Caco-2 (cell line): ENCODE measurements around the gene SH2D6. TPM values are rescaled to one million over a fixed set of nuclear protein-coding genes. Genes with fewer than 3 reads are reported as not detected.

Source experiments
- BruUV-seq: library from RNA; stranded (reverse); fragments of 400-500 nt; replicated peaks from 2 replicates; lab custom pipeline; 2021; lab: Mats Ljungman, UMichigan
- CTCF ChIA-PET: fragments of 300-600 bp; sonication (Branson Sonifier 250); formaldehyde crosslinking; loops from one replicate; lab custom pipeline; 2022; ENCODE audit warnings: antibody characterized with exemption; lab: Charles Lee
- POLR2A ChIA-PET: fragments of 300-600 bp; sonication (Branson Sonifier 250); formaldehyde crosslinking; loops from one replicate; lab custom pipeline; 2022; ENCODE audit warnings: antibody characterized with exemption; lab: Charles Lee
- DNase-seq, 2 experiments: peaks; one replicate each; pipeline versions ENCODE4 v3.0.0 to v3.0.0-alpha.2; 2020 to 2022
- H3K27me3 ChIP-seq: replicated peaks from 2 replicates; pipeline ENCODE4 v1.6.0; 2011; ENCODE audit warnings: low read length; ENCODE audit not compliant: control insufficient read depth, insufficient read depth
- H3K36me3 ChIP-seq: 2 replicates; pipeline ENCODE4 v1.5.1; 2011; ENCODE audit warnings: low read length; ENCODE audit not compliant: control insufficient read depth, insufficient read depth
- H3K4me1 ChIP-seq: fragments of 250-450 bp; sonication (Bioruptor Pico); 2 replicates; pipeline ENCODE4 v1.5.1; 2020; ENCODE audit warnings: mild to moderate bottlenecking
- H3K4me3 ChIP-seq: 2 replicates; pipeline ENCODE4 v1.5.1; 2011; ENCODE audit warnings: low read depth, mild to moderate bottlenecking, control low read depth, low read length
- H3K9me3 ChIP-seq: fragments of 250-450 bp; sonication (Bioruptor Pico); 2 replicates; pipeline ENCODE4 v1.5.1; 2020; ENCODE audit warnings: mild to moderate bottlenecking, moderate library complexity
- H3K27ac Mint-ChIP-seq: one replicate; pipeline ENCODE4 v1.8.0; 2022; ENCODE audit warnings: mixed read lengths; ENCODE audit not compliant: unreplicated experiment
- H3K27me3 Mint-ChIP-seq: one replicate; pipeline ENCODE4 v1.8.0; 2022; ENCODE audit warnings: mixed read lengths; ENCODE audit not compliant: insufficient read depth, unreplicated experiment
- H3K36me3 Mint-ChIP-seq: one replicate; pipeline ENCODE4 v1.8.0; 2022; ENCODE audit warnings: mild to moderate bottlenecking, mixed read lengths; ENCODE audit not compliant: insufficient read depth, unreplicated experiment
- H3K4me1 Mint-ChIP-seq: one replicate; pipeline ENCODE4 v1.8.0; 2022; ENCODE audit warnings: low read depth, mixed read lengths; ENCODE audit not compliant: unreplicated experiment
- H3K4me3 Mint-ChIP-seq: one replicate; pipeline ENCODE4 v1.8.0; 2022; ENCODE audit warnings: mild to moderate bottlenecking, moderate library complexity, mixed read lengths; ENCODE audit not compliant: unreplicated experiment
- H3K9me3 Mint-ChIP-seq: one replicate; pipeline ENCODE4 v1.8.0; 2022; ENCODE audit warnings: mixed read lengths; ENCODE audit not compliant: unreplicated experiment
- intact Hi-C: fragments of 100-400 bp; cut with micrococcal nuclease; formaldehyde crosslinking; loops from one replicate; pipeline ENCODE4 v1.10.0; 2022; ENCODE audit not compliant: unreplicated experiment
- total RNA-seq: library from RNA; stranded (reverse); gene quantifications from 2 replicates; pipeline ENCODE4 v1.2.3, GENCODE V29; 2022
- TF ChIP-seq, protein P1 (sequence below), 2 experiments: fragments of 200-600 bp in 1 of 2; IDR thresholded peaks; 1 replicate in 1 of 2; 2 replicates in 1 of 2; pipeline versions ENCODE4 v1.5.1 to v1.8.0; 2011 to 2022; ENCODE audit warnings: antibody characterized with exemption in 1 of 2, control low read depth in 1 of 2, inconsistent platforms in 1 of 2, low read depth in 1 of 2, low read length in 1 of 2, mild to moderate bottlenecking in 1 of 2, moderate library complexity in 1 of 2; ENCODE audit not compliant: insufficient read depth in 1 of 2, severe bottlenecking in 1 of 2, unreplicated experiment in 1 of 2

The SH2D6 gene
- total RNA-seq, 1 experiment from 2014 or later, result 0.88 TPM

DNA sequence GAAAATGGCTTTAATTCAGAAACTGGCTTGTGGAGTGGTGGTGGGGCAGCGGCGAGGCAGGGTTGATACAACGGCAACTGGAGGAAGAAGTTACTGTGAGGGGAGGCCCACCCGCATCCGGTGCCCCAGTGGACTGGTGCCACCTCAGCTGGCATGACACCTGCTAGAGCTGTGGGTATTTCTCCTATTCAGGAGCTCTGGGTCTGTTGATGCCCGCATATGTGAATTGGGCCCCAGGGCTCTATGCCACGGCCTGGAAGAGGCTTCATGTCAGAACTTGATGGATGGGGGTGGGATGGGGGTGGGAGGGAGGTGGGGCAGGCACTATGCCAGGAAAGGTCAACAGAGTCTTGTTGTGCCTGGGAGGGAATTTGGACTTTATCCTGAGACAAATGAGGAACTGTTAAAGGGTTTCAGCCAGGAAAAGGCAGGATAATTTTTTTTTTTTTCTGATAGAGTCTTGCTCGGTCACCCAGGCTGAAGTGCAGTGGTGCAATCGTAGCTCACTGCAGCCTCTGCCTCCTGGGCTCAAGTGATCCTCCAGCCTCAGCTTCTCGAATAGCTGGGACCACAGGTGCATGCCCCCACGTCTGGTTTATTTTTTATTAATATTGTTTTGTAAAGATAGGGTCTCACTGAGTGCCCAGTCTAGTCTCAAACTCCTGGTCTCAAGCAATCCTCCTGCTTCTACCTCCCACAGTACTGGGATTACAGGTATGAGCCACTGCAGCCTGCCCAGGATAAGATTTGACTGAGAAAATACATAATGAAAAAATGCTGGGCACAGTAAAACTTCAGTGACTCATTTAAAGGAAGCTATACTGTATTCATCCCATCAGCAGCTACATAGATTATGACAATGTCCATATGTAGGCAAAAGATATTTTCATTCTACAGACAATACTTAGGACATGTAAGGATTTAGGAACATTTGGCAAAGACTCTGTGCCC lies 52.6 kb downstream of the SH2D6 start:
- H3K27me3 ChIP-seq, result no peaks in the 10 kb centered on the region
- peaks cover 21% of the 10 kb centered on the region for H3K4me1 ChIP-seq
- Mint-ChIP-seq H3K9me3 (no peaks in the 10 kb centered on the region), H3K27ac (no peak overlapping the region), H3K4me3 (no peak overlapping the region), H3K4me1 (peaks cover 27% of the 10 kb centered on the region), H3K36me3 (peaks cover 13% of the 10 kb centered on the region), H3K27me3 (no peaks in the 10 kb centered on the region)
- POLR2A ChIA-PET, result interaction anchor here (1.2 kb wide), 1 partner anchor 67 kb away, joined by 4 read pairs; no protein-coding TSS in a partner anchor
- no peaks in the 10 kb centered on the region for H3K36me3 ChIP-seq
- TF ChIP-seq, protein P1, sequence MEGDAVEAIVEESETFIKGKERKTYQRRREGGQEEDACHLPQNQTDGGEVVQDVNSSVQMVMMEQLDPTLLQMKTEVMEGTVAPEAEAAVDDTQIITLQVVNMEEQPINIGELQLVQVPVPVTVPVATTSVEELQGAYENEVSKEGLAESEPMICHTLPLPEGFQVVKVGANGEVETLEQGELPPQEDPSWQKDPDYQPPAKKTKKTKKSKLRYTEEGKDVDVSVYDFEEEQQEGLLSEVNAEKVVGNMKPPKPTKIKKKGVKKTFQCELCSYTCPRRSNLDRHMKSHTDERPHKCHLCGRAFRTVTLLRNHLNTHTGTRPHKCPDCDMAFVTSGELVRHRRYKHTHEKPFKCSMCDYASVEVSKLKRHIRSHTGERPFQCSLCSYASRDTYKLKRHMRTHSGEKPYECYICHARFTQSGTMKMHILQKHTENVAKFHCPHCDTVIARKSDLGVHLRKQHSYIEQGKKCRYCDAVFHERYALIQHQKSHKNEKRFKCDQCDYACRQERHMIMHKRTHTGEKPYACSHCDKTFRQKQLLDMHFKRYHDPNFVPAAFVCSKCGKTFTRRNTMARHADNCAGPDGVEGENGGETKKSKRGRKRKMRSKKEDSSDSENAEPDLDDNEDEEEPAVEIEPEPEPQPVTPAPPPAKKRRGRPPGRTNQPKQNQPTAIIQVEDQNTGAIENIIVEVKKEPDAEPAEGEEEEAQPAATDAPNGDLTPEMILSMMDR (IDR thresholded peaks at IDR 0.05; ENCODE audit: insufficient read depth in 1 of 2, low read depth in 1 of 2, low read length in 1 of 2, severe bottlenecking in 1 of 2, unreplicated experiment in 1 of 2), result no peak
- BruUV-seq, result no TSS peak
- CTCF ChIA-PET, result interaction anchor here (0.6 to 0.7 kb wide), 3 partner anchors 52 to 101 kb away, joined by 3 to 6 read pairs (median 4); partner anchors contain the start of gene MAT2A
- intact Hi-C loops, result no loop called here
- no peak overlapping the region for H3K4me3 ChIP-seq
- H3K9me3 ChIP-seq, result no peaks in the 10 kb centered on the region
- DNase-seq, result peak; percentile 17 to 54

DNA sequence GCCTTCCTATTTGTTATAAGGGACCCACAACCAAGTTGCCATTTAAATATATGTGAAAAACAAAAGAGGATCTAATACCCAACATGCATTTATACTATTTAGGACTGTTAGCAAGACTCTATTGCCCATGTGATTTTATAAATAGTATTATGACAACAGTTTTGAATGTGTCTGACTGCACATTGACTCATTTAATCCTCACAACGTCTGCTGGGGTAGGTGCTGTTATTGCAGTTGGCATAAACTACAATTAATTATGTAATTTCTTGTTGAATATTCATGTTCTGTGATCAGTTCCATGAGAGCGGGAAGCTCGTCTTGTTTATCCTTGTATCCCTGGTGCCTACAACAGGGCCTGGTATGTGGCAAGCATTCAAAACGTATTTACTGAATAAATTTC lies 53.7 kb downstream of the SH2D6 start:
- TF ChIP-seq, protein P1 (IDR thresholded peaks at IDR 0.05; ENCODE audit: insufficient read depth in 1 of 2, low read depth in 1 of 2, low read length in 1 of 2, severe bottlenecking in 1 of 2, unreplicated experiment in 1 of 2), result no peak
- no peak overlapping the region for H3K4me3 ChIP-seq
- Mint-ChIP-seq H3K4me1 (peaks cover 28% of the 10 kb centered on the region), H3K36me3 (peaks cover 13% of the 10 kb centered on the region), H3K27ac (no peak overlapping the region), H3K27me3 (no peaks in the 10 kb centered on the region), H3K9me3 (no peaks in the 10 kb centered on the region), H3K4me3 (no peak overlapping the region)
- DNase-seq, result no peak
- no peaks in the 10 kb centered on the region for H3K27me3 ChIP-seq
- no peaks in the 10 kb centered on the region for H3K9me3 ChIP-seq
- H3K4me1 ChIP-seq, result peaks cover 22% of the 10 kb centered on the region
- H3K36me3 ChIP-seq, result no peaks in the 10 kb centered on the region
- ChIA-PET CTCF (interaction anchor here (0.6 kb wide), 2 partner anchors 28 to 102 kb away, joined by 4 read pairs; no protein-coding TSS in a partner anchor), POLR2A (interaction anchor here (0.9 kb wide), 1 partner anchor 66 kb away, joined by 6 read pairs; the partner anchor contains the start of gene MAT2A)
- no TSS peak for BruUV-seq
- intact Hi-C loops, result no loop called here

DNA sequence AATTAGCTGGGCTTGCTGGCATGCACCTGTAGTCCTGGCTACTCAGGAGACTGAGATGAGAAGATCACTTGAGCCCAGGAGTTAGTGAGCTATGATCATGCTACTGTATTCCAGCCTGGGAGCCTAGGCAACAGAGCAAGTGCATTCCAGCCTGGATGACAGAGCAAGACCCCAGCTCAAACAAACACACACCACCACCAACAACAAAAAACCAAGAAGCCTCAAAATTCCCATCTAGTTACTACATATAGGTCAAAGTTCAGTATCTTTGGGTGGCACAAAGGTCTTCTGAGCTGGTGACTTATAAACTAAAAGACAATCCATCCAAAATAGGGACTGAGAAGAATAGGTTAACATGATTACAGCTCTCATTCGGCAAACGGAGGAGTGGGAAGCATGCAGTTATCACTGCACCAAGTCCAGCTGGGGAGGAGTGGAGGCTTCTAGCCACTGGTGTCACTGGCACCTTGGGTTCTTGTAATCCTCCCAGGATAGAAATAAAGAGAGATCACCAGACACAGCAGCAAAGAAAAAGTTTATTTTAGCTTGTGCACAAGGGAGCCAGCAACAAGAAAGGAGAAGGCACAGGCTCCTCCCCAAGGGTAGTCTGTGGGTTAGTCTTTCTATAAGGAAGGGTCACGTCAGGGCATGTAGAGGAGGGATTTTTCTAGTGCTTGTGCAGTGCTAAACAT lies 57.4 kb downstream of the SH2D6 start:
- DNase-seq, result no peak
- TF ChIP-seq, protein P1 (IDR thresholded peaks at IDR 0.05; ENCODE audit: insufficient read depth in 1 of 2, low read depth in 1 of 2, low read length in 1 of 2, severe bottlenecking in 1 of 2, unreplicated experiment in 1 of 2), result no peak
- no peak overlapping the region for H3K27ac Mint-ChIP-seq
- H3K9me3 Mint-ChIP-seq, result no peaks in the 10 kb centered on the region
- H3K9me3 ChIP-seq, result no peaks in the 10 kb centered on the region
- peaks cover 6% of the 10 kb centered on the region for H3K4me1 Mint-ChIP-seq
- H3K4me1 ChIP-seq, result peaks cover 7% of the 10 kb centered on the region; the same call in 1 of the 2 replicates
- ChIA-PET POLR2A (no interaction called here), CTCF (no interaction called here)
- no peaks in the 10 kb centered on the region for H3K36me3 Mint-ChIP-seq
- no peak overlapping the region for H3K4me3 ChIP-seq
- H3K36me3 ChIP-seq, result no peaks in the 10 kb centered on the region
- no peaks in the 10 kb centered on the region for H3K27me3 Mint-ChIP-seq
- intact Hi-C loops, result no loop called here
- H3K27me3 ChIP-seq, result no peaks in the 10 kb centered on the region
- no peak overlapping the region for H3K4me3 Mint-ChIP-seq
- no TSS peak for BruUV-seq
